Activated CD8-positive, alpha-beta memory T cell treated with anti-CD3 and anti-CD28 coated beads, Interleukin-2, amount 10 ng/mL, durations not matched to agents 7 days and 5 days (primary cell): Measurements from ENCODE around the gene FRMD1. TPM values are rescaled to one million over a fixed set of nuclear protein-coding genes. Genes with fewer than 3 reads are reported as not detected.

Experiments used
- ATAC-seq: fragments of 150-1000 bp; cut with Tn5 transposase; one replicate; pipeline ENCODE4 v1.10.0; 2021; ENCODE audit warnings: moderate library complexity
- CTCF ChIA-PET: fragments of 350-600 bp; sonication (Branson Sonifier 250); formaldehyde crosslinking; loops from one replicate; lab custom pipeline; 2021; ENCODE audit warnings: antibody characterized with exemption; lab: Charles Lee
- DNase-seq: peaks from one replicate; pipeline ENCODE4 v3.0.0-alpha.2; 2020
- H3K27ac Mint-ChIP-seq: one replicate; pipeline ENCODE4 v1.8.0; 2021; ENCODE audit warnings: mild to moderate bottlenecking, mixed read lengths
- H3K27me3 Mint-ChIP-seq: one replicate; pipeline ENCODE4 v1.8.0; 2021; ENCODE audit warnings: mixed read lengths
- H3K36me3 Mint-ChIP-seq: one replicate; pipeline ENCODE4 v1.8.0; 2021; ENCODE audit warnings: mild to moderate bottlenecking, mixed read lengths
- H3K4me1 Mint-ChIP-seq: one replicate; pipeline ENCODE4 v1.8.0; 2021; ENCODE audit warnings: mixed read lengths
- H3K4me3 Mint-ChIP-seq: one replicate; pipeline ENCODE4 v1.8.0; 2021; ENCODE audit warnings: mild to moderate bottlenecking, moderate library complexity, mixed read lengths
- H3K9me3 Mint-ChIP-seq: one replicate; pipeline ENCODE4 v1.8.0; 2022; ENCODE audit warnings: low read depth, mixed read lengths
- total RNA-seq, 2 experiments: library from RNA; stranded (reverse); gene quantifications; one replicate each; pipeline ENCODE4 v1.2.3, GENCODE V29; 2021

FRMD1 gene
- total RNA-seq, 2 experiments from 2014 or later: not detected

DNA sequence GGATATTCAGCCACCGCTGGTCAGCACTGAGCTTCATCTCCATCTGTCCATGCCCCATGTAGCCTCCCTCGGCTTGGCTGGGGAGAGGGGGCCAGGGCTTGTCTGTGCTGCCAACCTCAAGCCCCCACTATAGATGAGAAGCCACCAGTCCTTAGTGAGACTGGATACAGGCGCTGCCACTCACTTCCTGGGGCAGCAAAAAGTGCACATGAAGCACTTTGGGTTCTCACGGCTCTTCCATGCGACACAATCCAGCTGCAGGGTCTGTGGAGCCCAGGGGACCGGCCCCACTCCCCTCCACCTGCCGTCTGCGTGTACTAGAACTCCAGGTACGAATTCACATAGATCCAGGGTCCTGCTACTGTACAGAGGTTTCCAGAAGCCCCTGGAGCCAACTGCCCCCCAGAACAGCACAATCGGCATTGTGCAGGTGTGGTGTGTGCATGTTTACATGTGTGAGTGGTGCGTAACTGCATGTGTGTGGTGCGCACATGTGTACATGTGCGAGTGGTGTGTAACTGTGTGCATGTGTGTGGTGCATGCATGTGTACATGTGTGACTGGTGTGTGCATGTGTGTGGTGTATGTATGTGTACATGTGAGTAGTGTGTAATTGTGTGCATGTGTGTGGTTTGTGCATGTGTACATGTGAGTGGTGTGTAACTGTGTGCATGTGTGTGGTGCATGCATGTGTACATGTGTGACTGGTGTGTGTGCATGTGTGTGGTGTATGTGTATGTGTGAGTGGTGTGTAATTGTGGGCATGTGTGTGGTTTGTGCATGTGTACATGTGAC lies 4.9 kb downstream of the FRMD1 start:
- no peak overlapping the region for H3K4me3 Mint-ChIP-seq
- DNase-seq (no peak), ATAC-seq (no peak)
- no peaks in the 10 kb centered on the region for H3K9me3 Mint-ChIP-seq
- CTCF ChIA-PET: no interaction called here
- no peaks in the 10 kb centered on the region for H3K36me3 Mint-ChIP-seq
- H3K27ac Mint-ChIP-seq: no peak overlapping the region
- no peaks in the 10 kb centered on the region for H3K4me1 Mint-ChIP-seq
- no peaks in the 10 kb centered on the region for H3K27me3 Mint-ChIP-seq

DNA sequence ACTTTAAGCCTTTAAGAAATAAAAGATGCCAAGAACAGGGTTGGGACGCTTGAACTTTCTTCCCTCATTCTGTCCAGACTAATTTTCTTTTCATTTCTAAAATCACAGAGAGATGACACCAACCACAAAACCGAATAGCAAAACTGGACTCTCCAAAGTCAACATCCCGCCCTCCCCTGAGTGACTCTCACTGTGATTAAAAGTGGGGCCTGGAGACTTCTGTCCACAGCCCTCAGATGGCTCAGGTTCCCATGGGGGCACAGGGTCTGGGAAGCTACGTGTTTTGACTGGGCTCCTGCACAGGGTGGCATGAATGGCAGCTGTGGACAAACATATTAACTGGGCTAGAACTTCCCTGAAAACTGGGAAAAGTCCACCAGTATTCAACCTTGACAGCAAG lies 6.3 kb downstream of the FRMD1 start:
- ATAC-seq: no peak
- no peak for DNase-seq
- Mint-ChIP-seq H3K4me1 (no peaks in the 10 kb centered on the region), H3K4me3 (no peak overlapping the region), H3K27ac (no peak overlapping the region), H3K36me3 (no peaks in the 10 kb centered on the region), H3K9me3 (no peaks in the 10 kb centered on the region), H3K27me3 (no peaks in the 10 kb centered on the region)
- CTCF ChIA-PET: no interaction called here

DNA sequence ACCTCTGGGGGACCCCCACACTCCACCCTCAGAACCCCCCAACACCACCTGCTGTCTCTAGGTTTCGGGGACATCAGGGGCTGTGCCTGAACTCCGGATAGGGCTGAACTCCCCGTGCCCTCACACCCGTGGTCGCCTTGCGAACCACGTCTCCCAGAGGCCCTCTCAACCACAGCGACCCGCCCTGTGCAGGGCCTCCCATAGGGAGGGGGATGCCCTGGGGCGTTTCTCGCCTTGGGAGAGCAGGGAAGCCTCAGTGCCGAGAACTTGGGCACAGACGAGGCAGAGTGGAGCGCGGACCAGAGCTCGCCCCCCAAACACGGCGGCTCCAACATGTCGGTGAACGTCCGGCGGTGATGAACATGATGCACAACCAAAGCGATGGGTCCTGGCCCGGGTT lies 6.8 kb downstream of the FRMD1 start:
- CTCF ChIA-PET: no interaction called here
- H3K9me3 Mint-ChIP-seq: no peaks in the 10 kb centered on the region
- H3K36me3 Mint-ChIP-seq: no peaks in the 10 kb centered on the region
- ATAC-seq (no peak), DNase-seq (no peak)
- H3K27me3 Mint-ChIP-seq: no peaks in the 10 kb centered on the region
- no peak overlapping the region for H3K27ac Mint-ChIP-seq
- H3K4me1 Mint-ChIP-seq: no peaks in the 10 kb centered on the region
- no peak overlapping the region for H3K4me3 Mint-ChIP-seq

DNA sequence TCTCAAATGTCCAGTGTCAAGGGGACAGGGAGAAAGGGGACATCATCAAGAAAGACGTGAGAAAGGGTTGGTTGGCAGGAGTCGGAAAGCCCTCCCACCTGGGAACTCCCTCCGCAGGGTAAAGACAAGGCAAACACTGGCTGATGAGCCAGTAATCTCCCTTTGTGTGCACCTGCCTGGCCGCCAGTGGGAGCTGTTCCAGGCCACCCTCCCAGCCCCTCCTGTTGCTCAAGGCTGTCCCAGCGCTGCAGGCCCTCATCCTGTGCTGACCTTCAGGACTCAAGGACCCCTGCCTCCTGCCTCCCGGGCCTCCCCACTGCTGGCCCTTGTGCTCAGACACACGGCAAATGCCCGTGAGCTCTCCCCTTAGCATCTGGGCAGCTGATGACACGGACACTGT lies 7.4 kb downstream of the FRMD1 start:
- CTCF ChIA-PET: no interaction called here
- no peak for DNase-seq
- Mint-ChIP-seq H3K27ac (no peak overlapping the region), H3K4me1 (no peaks in the 10 kb centered on the region), H3K4me3 (no peak overlapping the region), H3K27me3 (no peaks in the 10 kb centered on the region), H3K9me3 (no peaks in the 10 kb centered on the region), H3K36me3 (no peaks in the 10 kb centered on the region)
- ATAC-seq: no peak

DNA sequence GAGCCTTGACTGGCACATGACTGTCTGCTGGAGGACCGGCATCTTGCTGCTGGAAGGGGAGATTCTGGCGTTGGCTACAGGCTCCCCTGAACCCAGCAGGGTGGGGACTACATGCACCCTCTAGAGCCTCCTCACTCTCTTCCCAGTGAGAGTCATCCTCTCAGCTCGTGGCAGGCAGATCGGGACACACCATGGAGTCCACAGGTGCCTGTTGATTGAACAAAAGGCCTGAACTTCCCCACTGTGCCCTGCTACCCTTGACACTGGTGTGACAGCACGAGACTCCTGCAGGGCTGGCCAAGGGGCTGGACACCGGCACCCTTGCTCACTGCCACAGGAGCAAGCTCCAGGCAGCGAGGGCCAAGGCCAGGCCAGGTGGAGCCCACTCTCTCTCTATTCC lies 8.2 kb downstream of the FRMD1 start:
- ATAC-seq (no peak), DNase-seq (no peak)
- no peaks in the 10 kb centered on the region for H3K36me3 Mint-ChIP-seq
- no peaks in the 10 kb centered on the region for H3K27me3 Mint-ChIP-seq
- H3K9me3 Mint-ChIP-seq: no peaks in the 10 kb centered on the region
- no peaks in the 10 kb centered on the region for H3K4me1 Mint-ChIP-seq
- no peak overlapping the region for H3K27ac Mint-ChIP-seq
- H3K4me3 Mint-ChIP-seq: no peak overlapping the region
- CTCF ChIA-PET: no interaction called here

DNA sequence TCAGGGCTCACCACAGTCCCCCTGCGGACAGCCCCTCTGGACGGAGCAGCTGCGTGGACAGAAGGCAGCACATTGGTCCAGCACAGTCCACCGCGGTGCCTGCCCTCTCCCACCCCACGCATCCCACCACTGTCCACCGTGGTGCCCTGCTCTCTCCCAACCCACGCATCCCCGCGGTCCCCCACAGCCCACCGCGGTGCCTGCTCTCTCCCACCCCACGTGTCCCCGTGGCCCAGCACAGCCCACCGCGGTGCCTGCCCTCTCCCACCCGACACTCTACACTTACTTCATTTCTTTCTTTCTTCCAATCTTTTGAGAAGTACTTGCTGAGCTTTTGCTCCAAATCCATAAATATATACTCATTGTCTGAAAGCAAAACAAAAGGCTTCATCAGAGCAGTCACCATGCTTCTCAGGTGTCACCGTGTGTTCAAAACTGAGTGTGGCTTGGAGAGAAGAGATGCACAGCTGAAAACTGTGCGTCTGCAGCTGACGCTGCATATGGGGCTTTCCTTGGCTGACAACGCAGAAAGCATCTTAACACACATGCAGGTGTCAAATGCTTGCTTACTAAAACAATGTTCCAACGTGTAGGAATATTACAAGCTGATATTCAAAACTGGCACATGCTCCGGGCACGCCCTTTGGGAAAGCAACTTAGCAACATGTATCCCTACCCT lies 11.8 kb downstream of the FRMD1 start:
- DNase-seq (no peak), ATAC-seq (no peak)
- CTCF ChIA-PET: no interaction called here
- Mint-ChIP-seq H3K4me1 (no peaks in the 10 kb centered on the region), H3K4me3 (no peak overlapping the region), H3K36me3 (no peaks in the 10 kb centered on the region), H3K9me3 (no peaks in the 10 kb centered on the region), H3K27me3 (no peaks in the 10 kb centered on the region), H3K27ac (no peak overlapping the region)

DNA sequence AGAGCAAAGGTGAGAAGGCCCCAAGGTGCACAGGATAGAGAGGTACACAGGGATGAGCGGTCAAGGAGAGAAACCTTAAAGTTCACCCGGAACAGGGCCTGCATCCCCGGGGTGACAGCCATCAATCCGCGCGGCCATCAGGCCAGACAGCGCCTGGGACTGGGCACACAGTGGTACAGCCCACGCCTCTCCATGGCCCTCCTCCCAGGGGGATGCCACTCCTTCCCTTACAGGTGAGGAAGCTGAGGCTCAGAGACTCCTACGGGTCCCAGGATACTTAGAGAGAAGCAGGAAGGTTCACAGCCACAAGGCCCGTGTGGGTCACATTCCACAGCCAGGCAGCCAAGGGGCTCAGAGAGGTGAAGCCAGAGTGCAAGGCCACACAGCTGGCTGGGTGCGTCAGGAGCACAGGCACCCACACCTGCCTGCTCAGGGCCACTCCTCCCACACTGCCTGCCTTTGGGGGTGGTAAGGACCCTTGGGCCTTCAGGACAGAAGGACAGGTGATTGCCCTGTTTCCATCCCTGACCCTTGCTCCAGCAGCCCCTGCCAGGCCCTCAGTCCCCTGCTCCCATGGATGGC lies 14.7 kb downstream of the FRMD1 start:
- DNase-seq (no peak), ATAC-seq (no peak)
- Mint-ChIP-seq H3K9me3 (no peaks in the 10 kb centered on the region), H3K27me3 (no peaks in the 10 kb centered on the region), H3K4me1 (no peaks in the 10 kb centered on the region), H3K36me3 (no peaks in the 10 kb centered on the region), H3K27ac (no peak overlapping the region), H3K4me3 (no peak overlapping the region)
- CTCF ChIA-PET: no interaction called here

DNA sequence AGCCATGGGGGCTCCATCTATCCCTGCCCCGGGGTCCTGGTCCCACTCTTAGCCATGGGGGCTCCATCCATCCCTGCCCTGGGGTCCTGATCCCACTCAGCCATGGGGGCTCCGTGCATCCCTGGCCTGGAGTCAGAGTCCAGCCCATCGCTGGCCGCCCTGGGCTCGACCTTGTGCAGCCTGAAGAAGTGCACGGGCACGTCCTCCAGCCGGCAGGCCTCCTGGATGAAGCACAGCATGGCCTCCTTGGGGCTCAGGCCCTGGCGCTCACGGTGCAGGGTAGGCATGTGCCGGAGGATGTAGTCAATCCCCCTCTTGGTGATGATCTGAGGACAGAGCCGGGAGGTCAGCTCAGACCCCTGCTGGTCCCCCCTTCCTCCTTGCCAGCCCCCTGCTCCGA lies 15.6 kb downstream of the FRMD1 start:
- Mint-ChIP-seq H3K36me3 (no peaks in the 10 kb centered on the region), H3K27me3 (no peaks in the 10 kb centered on the region), H3K9me3 (no peaks in the 10 kb centered on the region), H3K27ac (no peak overlapping the region), H3K4me1 (no peaks in the 10 kb centered on the region), H3K4me3 (no peak overlapping the region)
- no peak for DNase-seq
- CTCF ChIA-PET: no interaction called here
- ATAC-seq: no peak

DNA sequence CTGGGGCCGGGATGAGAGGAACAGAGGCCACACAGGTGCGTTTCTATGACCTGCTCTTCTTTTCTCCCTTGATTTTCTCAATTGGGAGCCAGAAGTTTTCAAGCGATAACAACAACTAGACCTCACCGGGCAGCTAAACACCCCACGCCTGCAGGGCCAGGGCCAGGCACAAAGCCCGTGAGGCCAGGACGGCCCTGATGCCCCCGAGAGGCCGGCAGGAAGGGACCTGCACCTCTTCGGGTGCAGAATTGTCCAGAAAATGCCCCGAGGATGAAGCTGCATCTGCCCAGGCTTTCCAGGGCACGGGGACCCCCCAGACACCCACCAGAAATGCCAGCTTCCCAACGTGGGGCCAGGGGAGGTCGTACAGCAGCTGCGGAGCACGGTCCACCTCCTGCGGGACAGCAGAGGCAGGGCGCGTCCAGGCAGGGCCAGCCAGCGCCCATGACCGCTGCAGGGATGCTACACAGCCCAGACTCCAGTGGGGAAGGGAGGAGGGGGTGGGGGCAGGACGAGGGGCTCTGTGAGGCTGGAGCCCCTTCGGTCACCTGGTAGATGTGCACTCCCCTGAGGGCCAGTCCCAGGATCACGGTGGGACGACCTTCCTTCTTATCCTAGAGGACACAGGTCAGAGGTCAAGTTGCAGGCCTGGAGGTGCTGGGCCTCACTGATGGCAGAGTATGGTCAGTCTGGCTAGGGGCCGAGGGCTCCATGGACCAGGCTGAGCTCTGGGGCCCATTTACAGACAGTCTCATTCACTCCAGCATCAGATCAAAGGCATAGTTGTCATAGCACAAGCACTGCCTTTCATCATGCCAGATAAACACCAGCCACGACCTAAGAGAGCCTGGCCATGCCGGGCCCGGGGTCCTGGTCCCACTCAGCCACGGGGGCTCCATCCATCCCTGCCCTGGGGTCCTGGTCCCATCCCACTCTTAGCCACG lies 16.4 kb downstream of the FRMD1 start:
- Mint-ChIP-seq H3K4me3 (no peak overlapping the region), H3K36me3 (no peaks in the 10 kb centered on the region), H3K4me1 (no peaks in the 10 kb centered on the region), H3K9me3 (no peaks in the 10 kb centered on the region), H3K27ac (no peak overlapping the region), H3K27me3 (no peaks in the 10 kb centered on the region)
- CTCF ChIA-PET: no interaction called here
- no peak for ATAC-seq
- DNase-seq: no peak

DNA sequence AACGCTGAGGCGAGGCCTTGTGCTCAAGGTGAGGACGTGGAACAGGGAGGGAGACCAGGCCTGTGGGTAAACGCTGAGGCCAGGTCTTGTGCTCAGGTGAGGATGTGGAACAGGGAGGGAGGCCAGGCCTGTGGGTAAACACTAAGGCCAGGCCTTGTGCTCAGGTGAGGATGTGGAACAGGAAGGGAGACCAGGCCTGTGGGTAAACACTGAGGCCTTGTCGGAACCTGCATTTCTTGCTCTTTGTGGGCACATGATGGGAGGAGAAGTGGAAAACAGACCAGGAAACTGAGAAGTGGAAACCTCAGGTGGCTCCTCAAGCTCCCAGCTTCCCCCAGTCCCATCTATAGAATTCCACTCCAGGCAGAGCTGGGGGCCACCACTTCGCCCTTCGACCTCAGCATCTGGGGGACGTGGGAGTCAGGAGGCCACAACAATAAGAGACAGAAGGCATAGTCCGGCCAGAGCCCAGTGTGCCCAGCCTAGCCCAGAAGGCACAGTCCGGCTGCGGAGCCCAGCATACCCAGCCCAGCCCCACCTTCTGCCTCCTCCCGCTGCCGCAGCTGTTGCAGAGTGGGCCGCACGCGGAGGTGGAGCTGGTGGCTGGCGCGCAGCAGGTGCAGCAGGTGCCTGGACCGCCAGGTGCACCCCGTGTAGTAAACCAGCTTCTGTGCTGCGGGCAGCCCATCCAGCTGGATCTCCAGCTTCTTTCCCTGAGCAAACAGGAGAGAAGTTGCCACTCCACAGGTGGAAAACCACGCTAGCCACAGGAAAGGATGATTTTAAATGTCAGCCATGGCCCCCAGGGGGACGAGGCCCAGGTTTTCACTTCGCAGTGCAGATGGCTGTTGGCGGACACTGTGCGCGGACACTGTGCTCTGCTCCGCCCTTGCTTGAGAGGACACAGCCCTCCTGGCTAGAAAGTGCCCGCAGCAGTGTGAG lies 17.5 kb downstream of the FRMD1 start:
- H3K4me1 Mint-ChIP-seq: no peaks in the 10 kb centered on the region
- no peaks in the 10 kb centered on the region for H3K9me3 Mint-ChIP-seq
- DNase-seq (no peak), ATAC-seq (no peak)
- no peaks in the 10 kb centered on the region for H3K36me3 Mint-ChIP-seq
- no peak overlapping the region for H3K4me3 Mint-ChIP-seq
- no peaks in the 10 kb centered on the region for H3K27me3 Mint-ChIP-seq
- no peak overlapping the region for H3K27ac Mint-ChIP-seq
- CTCF ChIA-PET: no interaction called here

DNA sequence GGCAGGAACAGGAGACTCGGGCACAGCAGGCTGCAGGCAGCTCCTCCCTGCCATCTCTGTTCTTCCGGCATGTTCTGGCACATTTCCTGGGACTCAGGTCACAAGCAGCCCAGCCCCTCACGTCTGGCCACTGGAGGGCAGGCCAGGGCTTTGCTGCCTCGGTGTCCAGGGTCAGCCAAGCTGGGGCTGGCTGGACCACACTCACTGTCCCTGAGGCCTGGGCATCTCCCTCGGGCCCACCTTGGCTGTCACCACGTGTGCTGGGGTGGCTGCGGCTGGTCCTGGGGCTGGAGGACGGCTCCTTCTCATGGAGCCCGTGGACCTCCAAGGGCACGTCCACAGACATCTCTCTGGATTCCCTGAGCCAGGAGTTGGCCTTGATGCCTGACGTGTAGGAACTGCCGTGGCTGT lies 18.5 kb downstream of the FRMD1 start:
- H3K27me3 Mint-ChIP-seq: no peaks in the 10 kb centered on the region
- no peaks in the 10 kb centered on the region for H3K9me3 Mint-ChIP-seq
- no peak overlapping the region for H3K4me3 Mint-ChIP-seq
- no peak for DNase-seq
- H3K4me1 Mint-ChIP-seq: no peaks in the 10 kb centered on the region
- H3K27ac Mint-ChIP-seq: no peak overlapping the region
- CTCF ChIA-PET: interaction anchor here (0.9 kb wide), 1 partner anchor 57 kb away, joined by 3 read pairs; no protein-coding TSS in a partner anchor
- no peak for ATAC-seq
- H3K36me3 Mint-ChIP-seq: no peaks in the 10 kb centered on the region

DNA sequence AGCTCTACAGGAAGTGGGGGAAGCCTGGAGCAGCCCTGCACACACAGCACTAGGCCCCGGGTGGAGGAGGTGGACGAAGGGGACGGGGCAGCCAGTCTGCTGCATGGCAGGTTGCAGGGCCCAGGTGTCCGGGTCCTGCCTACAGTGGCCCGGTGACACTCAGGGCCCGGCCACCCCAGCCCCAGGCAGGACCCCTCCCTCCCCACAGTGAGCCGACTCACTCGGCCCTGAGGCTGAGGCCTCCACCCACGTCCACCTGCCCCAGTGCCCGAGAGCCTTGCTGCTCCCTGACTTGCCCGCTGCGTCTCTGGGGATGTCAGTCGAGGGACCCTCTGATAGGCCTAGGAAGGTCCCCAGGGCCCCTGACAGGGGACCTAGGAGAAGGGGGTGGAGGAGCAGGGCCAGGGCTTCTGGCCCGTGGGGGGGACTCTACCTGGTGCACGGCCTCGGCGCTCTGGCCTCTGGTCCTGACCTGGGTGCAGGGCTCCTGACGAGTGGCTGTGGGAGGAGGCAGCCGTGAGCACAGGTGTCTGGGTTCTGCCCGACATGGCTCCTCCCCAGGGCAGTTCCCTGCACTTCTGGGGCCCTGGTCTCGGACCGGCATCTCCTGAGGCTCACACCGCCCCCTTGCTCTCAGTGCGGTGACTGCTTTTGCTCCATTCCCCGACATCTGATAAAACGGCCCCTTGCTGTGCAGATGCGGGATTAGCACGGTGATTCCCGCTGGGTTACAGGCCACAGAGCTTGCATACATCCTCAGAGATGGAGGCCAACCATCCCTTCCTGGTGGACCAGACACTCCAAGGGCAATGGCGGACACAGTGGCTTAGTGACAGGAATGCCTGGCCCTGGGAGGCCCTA lies 20.1 kb downstream of the FRMD1 start:
- H3K4me3 Mint-ChIP-seq: no peak overlapping the region
- ATAC-seq (no peak), DNase-seq (no peak)
- CTCF ChIA-PET: no interaction called here
- H3K27me3 Mint-ChIP-seq: no peaks in the 10 kb centered on the region
- H3K27ac Mint-ChIP-seq: no peak overlapping the region
- H3K4me1 Mint-ChIP-seq: no peaks in the 10 kb centered on the region
- H3K9me3 Mint-ChIP-seq: no peaks in the 10 kb centered on the region
- H3K36me3 Mint-ChIP-seq: no peaks in the 10 kb centered on the region
